Esophagus muscularis mucosa (tissue), 4 donors: ENCODE data around the gene CLINT1. TPM values are rescaled to one million over a fixed set of nuclear protein-coding genes. Genes with fewer than 3 reads are reported as not detected.
A peak's percentile ranks its signal among the peaks of the same experiment; 100 is the strongest.

Experiments used
- DNase-seq: peaks from one replicate; pipeline ENCODE4 v3.0.0-alpha.2; 2017; ENCODE audit errors: extremely low spot score
- H3K27ac ChIP-seq, 4 donors: fragments of 200-600 bp; sonication (generic); replicated peaks in 1 of 4; 1 replicate in 3 of 4; 2 replicates in 1 of 4; pipeline ENCODE4 v1.5.1; 2016 to 2019; ENCODE audit warnings: mild to moderate bottlenecking in 1 of 4
- H3K27me3 ChIP-seq, 4 donors: fragments of 200-600 bp; sonication (generic); one replicate each; pipeline versions ENCODE4 v1.5.1 to v1.6.0; 2016 to 2019
- H3K36me3 ChIP-seq, 4 donors: fragments of 200-600 bp; sonication (generic); one replicate each; pipeline ENCODE4 v1.5.1; 2016 to 2019
- H3K4me1 ChIP-seq, 4 donors: fragments of 200-600 bp; sonication (generic); one replicate each; pipeline ENCODE4 v1.5.1; 2016 to 2019
- H3K4me3 ChIP-seq, 4 donors: fragments of 200-600 bp; sonication (generic); 1 replicate in 2 of 4; 2 replicates in 2 of 4; pipeline ENCODE4 v1.5.1; 2016 to 2019; ENCODE audit warnings: mild to moderate bottlenecking in 4 of 4, moderate library complexity in 1 of 4
- H3K9me3 ChIP-seq, 4 donors: fragments of 200-600 bp; sonication (generic); 1 replicate in 3 of 4; 2 replicates in 1 of 4; pipeline ENCODE4 v1.5.1; 2016 to 2019
- CTCF ChIP-seq, 3 experiments: fragments of 200-600 bp in 2 of 3; fragments of 450-650 bp in 1 of 3; sonication (generic) in 2 of 3; IDR thresholded peaks; one replicate each; pipeline ENCODE4 v1.5.1; 2017 to 2019; ENCODE audit warnings: antibody characterized with exemption in 3 of 3, mild to moderate bottlenecking in 2 of 3, moderate library complexity in 1 of 3
- EP300 ChIP-seq: sonication (generic); formaldehyde crosslinking; IDR thresholded peaks from one replicate; pipeline ENCODE4 v1.6.1; 2017; ENCODE audit warnings: antibody characterized with exemption
- POLR2A ChIP-seq: fragments of 450-650 bp; IDR thresholded peaks from one replicate; pipeline ENCODE4 v1.6.1; 2017; ENCODE audit warnings: antibody characterized with exemption, moderate library complexity, mild to moderate bottlenecking, low read depth
- POLR2AphosphoS5 ChIP-seq, 2 donors: sonication (generic); formaldehyde crosslinking; IDR thresholded peaks; one replicate each; pipeline ENCODE4 v1.6.1; 2017; ENCODE audit warnings: antibody characterized with exemption in 2 of 2
- WGBS: methylation state at CpG from one replicate; pipeline ENCODE4 v1.1.5; 2018; 5-methylcytosine and 5-hydroxymethylcytosine counted together
- intact Hi-C: fragments of 100-400 bp; cut with DNase I; formaldehyde crosslinking; loops from one replicate; pipeline ENCODE4 v1.15.1; 2023
- total RNA-seq, 4 donors: library from RNA; depleted of rRNA; stranded (reverse); fragments of >200 nt; gene quantifications; one replicate each; pipeline versions ENCODE4 v1.1.0 to v1.2.1, GENCODE V29; 2016

CLINT1 gene
- total RNA-seq, 4 donors from 2014 or later: 84.3 to 118 (median 107) TPM

DNA sequence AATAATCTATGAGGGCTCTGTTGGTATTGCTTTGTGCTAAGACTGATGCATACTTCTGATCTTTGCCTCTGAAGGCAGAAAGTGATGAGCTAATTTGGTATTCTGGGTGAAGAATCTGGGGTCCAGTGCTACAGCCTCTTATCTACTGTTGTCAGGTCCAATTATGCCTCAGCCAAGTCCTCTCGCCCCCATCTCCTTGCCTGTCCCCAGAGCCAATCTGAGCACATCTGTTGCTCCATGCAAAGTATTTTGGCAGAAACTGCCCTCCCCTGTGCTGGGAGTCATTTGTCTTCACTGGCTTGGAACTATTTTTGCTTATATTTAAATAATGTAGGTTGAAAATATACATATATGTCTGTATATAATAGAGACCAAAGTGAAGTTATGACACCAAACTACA, 92.0 kb downstream of the CLINT1 start:
- DNase-seq: no peak
- Histone ChIP-seq H3K4me3 (no peak overlapping the region), H3K9me3 (no peaks in the 10 kb centered on the region), H3K27me3 (no peaks in the 10 kb centered on the region), H3K4me1 (peaks cover 0 to 7% (median 7%) of the 10 kb centered on the region in 4 donors), H3K36me3 (no peaks in the 10 kb centered on the region), H3K27ac (no peak overlapping the region)
- no peak for TF ChIP-seq EP300
- TF ChIP-seq POLR2AphosphoS5 (IDR thresholded peaks at IDR 0.05): no peak
- TF ChIP-seq CTCF (IDR thresholded peaks at IDR 0.05): no peak
- TF ChIP-seq POLR2A: no peak
- WGBS: 73% methylated on average over 1 of the region's 1 CpG
- intact Hi-C loops: no loop called here

GRCh38 chr5:157766442-157766841, 92.5 kb downstream of the CLINT1 start:
- Histone ChIP-seq H3K9me3 (no peaks in the 10 kb centered on the region), H3K27me3 (no peaks in the 10 kb centered on the region), H3K4me3 (no peak overlapping the region), H3K4me1 (peaks cover 0 to 12% (median 11%) of the 10 kb centered on the region in 4 donors), H3K27ac (no peak overlapping the region), H3K36me3 (peaks cover 0 to 2% (median 0%) of the 10 kb centered on the region in 4 donors)
- intact Hi-C loops: no loop called here
- TF ChIP-seq POLR2AphosphoS5 (IDR thresholded peaks at IDR 0.05): no peak
- no peak for TF ChIP-seq POLR2A
- TF ChIP-seq EP300: no peak
- no peak for TF ChIP-seq CTCF (IDR thresholded peaks at IDR 0.05)
- 96% methylated on average over 7 of the region's 7 CpGs for WGBS
- DNase-seq: no peak

DNA sequence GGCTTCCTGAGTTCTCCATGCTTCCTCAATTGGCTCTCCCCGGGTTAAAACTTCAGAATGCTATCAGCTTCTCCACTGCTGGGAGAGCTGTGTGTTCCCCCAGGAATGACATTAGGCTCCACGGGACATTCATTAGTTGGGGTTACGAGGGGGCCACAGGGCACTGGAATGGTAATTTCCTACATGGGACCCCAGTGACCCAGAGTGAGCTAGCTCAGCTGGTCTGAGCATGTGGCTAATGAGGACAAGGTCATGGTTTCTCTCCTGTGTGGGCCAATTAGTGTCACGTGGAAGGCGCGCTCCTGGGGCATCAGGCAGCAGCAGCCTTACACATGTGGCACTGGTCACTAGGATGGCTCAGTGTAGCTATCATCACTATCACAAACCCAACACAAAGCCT, 94.4 kb downstream of the CLINT1 start:
- 83% methylated on average over 6 of the region's 6 CpGs for WGBS
- H3K4me3 ChIP-seq: no peak overlapping the region
- H3K27ac ChIP-seq: no peak overlapping the region
- no peaks in the 10 kb centered on the region for H3K9me3 ChIP-seq
- peaks cover 0 to 18% (median 16%) of the 10 kb centered on the region in 4 donors for H3K4me1 ChIP-seq
- H3K27me3 ChIP-seq: no peaks in the 10 kb centered on the region
- no peak for TF ChIP-seq CTCF (IDR thresholded peaks at IDR 0.05)
- no peak for TF ChIP-seq POLR2A
- TF ChIP-seq POLR2AphosphoS5 (IDR thresholded peaks at IDR 0.05): no peak
- no peak for TF ChIP-seq EP300
- intact Hi-C loops: loop anchor here (5.0 kb wide), 1 partner anchor 233 kb away; no protein-coding TSS in a partner anchor
- DNase-seq: no peak
- peaks cover 5 to 21% (median 15%) of the 10 kb centered on the region in 4 donors for H3K36me3 ChIP-seq

GRCh38 chr5:157761690-157762621, 97.0 kb downstream of the CLINT1 start:
- Histone ChIP-seq H3K27me3 (no peaks in the 10 kb centered on the region), H3K36me3 (peaks cover 5 to 47% (median 29%) of the 10 kb centered on the region in 4 donors), H3K4me3 (no peak overlapping the region), H3K4me1 (peaks cover 0 to 18% (median 16%) of the 10 kb centered on the region in 4 donors), H3K27ac (peak overlapping the region in 2 of 4 donors; percentile 15 to 36), H3K9me3 (no peaks in the 10 kb centered on the region)
- TF ChIP-seq POLR2A (no peak), EP300 (no peak), CTCF (IDR thresholded peaks at IDR 0.05) (peak; percentile 71 to 81 (median 78)), POLR2AphosphoS5 (IDR thresholded peaks at IDR 0.05) (no peak)
- DNase-seq: no peak
- 35% methylated on average over 10 of the region's 10 CpGs for WGBS
- intact Hi-C loops: loop anchor here (5.0 kb wide), 1 partner anchor 235 kb away; no protein-coding TSS in a partner anchor
